GM12872 (cell line): ENCODE measurements around the gene ZNF189.

Source experiments
- TF ChIP-seq, protein P1 (sequence below): IDR thresholded peaks from 3 replicates; pipeline ENCODE4 v1.5.1; 2011; ENCODE audit warnings: low read depth, mild to moderate bottlenecking, low read length, moderate library complexity; ENCODE audit not compliant: insufficient read depth

The ZNF189 gene

DNA sequence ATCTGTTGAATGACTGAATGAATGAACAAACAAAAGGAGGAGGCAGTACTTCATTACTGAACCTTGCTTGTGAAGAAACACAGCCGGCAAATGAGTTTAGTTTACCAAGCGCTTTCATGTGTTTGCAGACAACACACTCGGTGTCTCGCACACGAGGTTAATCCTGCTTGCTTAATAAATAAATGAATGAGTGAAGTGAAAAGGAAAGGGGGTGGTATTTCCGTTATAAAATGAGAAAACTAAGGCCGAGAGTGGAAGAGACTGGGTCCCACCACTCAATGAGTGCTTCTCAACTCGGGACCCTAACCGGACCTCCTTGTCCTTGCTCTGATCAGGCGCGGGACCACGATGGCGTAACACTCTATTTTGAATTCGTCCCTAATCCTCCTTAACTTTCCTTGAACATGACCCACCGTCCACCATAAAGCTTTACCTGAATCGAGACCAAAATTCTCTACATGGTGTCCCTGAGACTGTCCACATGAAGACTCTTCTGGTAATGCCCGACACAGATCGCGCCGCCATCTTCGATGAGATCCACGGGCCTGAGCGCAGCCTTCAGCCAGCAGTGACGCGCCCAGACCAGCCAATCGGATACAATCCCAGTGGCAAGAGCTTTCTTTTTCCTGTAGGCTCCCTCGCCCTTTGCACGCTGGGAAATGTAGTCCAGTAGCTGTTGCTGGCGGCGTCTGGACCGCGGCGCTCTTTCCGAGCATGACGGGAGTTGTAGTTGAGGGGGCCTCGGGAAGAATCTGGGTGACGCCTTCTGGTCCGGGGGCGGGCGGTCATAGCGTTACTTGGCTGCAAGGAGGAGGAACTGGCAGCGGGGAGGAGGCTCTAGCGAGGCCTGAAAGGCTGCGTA, at the start of gene ZNF189, which contains the start of gene MRPL50:
Gene ZNF189 (plus strand): TSS at position 784 of the 862 bp plus-strand sequence. CDS start 306 bp downstream, outside the sequence.
Gene MRPL50 (minus strand): TSS at position 551 of the 862 bp plus-strand sequence. CDS start 26 bp downstream, at position 525.
- TF ChIP-seq, protein P1, sequence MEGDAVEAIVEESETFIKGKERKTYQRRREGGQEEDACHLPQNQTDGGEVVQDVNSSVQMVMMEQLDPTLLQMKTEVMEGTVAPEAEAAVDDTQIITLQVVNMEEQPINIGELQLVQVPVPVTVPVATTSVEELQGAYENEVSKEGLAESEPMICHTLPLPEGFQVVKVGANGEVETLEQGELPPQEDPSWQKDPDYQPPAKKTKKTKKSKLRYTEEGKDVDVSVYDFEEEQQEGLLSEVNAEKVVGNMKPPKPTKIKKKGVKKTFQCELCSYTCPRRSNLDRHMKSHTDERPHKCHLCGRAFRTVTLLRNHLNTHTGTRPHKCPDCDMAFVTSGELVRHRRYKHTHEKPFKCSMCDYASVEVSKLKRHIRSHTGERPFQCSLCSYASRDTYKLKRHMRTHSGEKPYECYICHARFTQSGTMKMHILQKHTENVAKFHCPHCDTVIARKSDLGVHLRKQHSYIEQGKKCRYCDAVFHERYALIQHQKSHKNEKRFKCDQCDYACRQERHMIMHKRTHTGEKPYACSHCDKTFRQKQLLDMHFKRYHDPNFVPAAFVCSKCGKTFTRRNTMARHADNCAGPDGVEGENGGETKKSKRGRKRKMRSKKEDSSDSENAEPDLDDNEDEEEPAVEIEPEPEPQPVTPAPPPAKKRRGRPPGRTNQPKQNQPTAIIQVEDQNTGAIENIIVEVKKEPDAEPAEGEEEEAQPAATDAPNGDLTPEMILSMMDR: no peak

DNA sequence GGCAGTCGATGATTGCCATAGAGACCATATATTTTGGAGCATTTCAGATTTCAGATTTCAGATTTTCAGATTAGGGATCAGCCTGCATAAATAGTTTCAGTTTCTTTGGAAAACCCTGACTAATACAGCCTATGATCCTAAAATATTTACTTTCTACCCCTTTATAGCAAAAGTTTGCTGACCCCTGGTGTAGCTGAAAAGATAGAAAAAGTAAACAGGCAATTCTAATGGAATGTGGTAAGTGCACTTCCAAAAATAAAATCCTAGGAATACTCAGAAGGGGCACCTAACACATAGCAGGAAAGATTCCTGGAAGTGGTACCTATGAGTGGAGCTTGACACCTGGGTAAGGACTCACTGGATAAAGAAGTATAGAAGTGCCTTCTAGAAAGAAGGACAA, 48.4 kb upstream of the ZNF189 start:
- TF ChIP-seq, protein P1: no peak

DNA sequence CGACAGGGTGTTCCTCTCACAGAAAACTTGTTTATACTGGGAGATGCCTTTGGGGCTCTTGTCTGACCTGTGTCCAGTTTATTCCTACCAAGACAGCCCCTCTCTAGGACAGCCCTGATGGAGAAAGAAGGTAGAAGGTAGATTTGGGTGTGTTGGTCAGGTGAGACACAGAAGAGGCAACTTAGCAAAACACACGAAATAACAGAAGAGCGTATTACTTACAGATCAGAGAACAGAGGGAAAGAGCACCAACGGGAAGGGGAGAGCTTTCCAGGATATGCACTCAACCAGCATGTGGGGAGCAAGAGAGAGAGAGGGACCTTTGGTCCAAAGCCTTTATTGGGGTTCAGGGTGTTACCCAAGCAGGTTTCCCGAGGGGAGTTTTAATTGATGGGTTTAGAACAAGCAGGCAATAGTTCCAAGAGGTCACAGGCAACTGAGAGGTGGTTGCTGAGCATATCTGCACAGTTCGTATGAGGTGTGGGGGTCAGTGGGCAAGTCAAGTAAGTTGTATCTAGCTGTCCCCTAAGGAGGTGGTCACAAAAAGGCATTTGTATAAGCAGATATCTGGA, 45.7 kb upstream of the ZNF189 start:
- TF ChIP-seq, protein P1: no peak

DNA sequence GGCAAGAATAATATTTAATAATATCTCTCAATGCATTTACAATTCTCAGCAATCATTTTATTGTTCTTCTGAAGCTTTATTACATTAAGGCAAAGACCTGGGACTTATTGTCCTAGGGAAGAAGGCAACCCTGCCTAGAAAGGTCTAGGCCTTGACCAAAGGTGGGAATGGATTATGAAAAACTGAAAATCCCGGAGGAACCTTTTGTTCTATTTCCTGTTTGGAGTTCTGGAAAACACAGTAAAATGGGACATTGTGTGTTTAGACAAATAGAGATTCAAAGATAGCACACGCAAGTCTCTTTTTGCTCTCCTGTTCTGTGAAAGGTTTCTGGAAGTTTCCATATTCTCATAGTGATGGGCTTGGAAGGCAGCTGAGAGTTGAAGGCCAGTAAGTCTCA, 45.0 kb upstream of the ZNF189 start:
- TF ChIP-seq, protein P1: no peak

DNA sequence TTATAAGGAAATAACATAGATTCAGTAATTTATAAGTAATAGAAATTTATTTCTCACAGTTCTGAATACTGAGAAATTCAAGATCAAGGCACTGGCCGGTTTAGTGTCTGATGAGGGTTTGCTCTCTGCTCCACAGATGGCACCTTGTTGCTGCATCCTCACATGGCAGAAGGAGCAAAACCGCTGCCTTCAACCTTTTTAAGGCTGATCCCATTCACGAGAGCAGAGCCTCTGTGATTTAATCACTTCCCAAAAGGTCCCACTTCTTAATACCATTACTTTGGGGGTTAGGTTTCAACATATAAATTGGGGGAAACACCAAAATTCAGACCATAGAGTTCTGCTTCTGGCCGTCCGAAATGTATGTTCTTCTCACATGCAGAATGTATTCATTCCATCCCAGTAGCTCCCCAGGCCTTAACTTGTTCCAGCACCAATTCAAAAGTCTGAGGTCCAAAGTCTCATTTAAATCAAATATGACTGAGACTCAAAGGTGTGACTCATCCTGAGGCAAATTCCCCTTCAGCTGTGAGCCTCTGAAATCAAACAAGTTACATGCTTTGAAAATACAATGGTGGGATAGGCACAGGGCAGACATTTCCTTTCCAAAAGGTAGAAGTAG, 44.4 kb upstream of the ZNF189 start:
- TF ChIP-seq, protein P1: no peak

DNA sequence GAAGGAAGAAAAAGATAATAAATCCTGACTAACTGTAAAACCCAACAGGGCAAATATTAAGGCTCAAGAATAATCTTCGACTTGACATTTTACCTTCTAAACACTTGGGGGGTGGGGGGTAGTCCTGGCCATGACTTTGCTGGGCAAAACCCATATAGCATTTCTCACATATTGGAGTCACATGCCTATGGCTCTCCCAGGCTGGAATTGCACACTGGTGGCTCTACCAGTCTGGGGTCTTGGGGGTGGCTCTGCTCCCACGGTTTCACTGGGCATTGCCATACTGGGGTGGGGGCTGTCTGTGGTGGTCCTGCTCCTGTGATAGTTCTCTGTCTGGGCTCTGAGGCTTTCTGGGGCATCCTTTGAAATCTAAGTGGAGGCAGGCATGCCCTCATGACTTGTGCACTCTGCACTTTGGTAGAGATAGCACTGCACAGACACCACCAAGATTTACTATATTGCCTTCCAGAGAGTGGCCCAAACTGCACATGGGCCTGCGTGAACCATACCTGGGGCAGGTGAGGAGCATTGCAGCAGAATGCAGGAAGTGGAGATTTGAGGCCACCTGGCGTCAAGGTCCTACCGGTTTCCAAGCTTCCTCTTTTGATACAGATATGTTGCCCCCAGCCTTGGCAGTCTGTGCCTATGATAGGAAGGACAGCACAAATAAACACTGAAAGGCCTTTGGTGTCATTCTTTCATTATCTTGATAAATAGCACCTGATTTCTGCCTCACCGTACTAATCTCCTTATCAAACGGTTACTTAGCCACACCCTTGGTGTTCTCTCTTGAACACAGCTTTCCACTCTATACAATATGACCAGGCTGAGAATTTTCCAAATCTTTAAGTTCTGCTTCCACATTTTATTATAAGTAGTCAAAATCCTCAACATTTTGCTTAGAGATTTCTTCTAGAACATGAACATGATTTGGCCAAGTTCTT, 43.6 kb upstream of the ZNF189 start:
- TF ChIP-seq, protein P1: no peak
